HT-29 (cell line): ENCODE results near the gene BAG5. TPM values are rescaled to one million over a fixed set of nuclear protein-coding genes. Genes with fewer than 3 reads are reported as not detected.
A peak's percentile ranks its signal among the peaks of the same experiment; 100 is the strongest.
"Not testable (repeated sequence)": the region's sequence is repeated elsewhere in the genome, so short reads cannot be mapped to it uniquely, and the experiment has no call there.

ENCODE experiments used
- DNase-seq: peaks from one replicate; pipeline ENCODE4 v3.0.0-alpha.2; 2015; ENCODE audit warnings: low spot score
- total RNA-seq: library from RNA; depleted of rRNA; stranded (reverse); fragments of >200 nt; shearing (Covaris generic); gene quantifications from 2 replicates; pipeline ENCODE4 v1.2.3, GENCODE V29; 2014; rRNA removed

BAG5 gene, protein sequence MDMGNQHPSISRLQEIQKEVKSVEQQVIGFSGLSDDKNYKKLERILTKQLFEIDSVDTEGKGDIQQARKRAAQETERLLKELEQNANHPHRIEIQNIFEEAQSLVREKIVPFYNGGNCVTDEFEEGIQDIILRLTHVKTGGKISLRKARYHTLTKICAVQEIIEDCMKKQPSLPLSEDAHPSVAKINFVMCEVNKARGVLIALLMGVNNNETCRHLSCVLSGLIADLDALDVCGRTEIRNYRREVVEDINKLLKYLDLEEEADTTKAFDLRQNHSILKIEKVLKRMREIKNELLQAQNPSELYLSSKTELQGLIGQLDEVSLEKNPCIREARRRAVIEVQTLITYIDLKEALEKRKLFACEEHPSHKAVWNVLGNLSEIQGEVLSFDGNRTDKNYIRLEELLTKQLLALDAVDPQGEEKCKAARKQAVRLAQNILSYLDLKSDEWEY
- total RNA-seq, result 11.7 and 12.1 TPM in 2 replicates

DNA sequence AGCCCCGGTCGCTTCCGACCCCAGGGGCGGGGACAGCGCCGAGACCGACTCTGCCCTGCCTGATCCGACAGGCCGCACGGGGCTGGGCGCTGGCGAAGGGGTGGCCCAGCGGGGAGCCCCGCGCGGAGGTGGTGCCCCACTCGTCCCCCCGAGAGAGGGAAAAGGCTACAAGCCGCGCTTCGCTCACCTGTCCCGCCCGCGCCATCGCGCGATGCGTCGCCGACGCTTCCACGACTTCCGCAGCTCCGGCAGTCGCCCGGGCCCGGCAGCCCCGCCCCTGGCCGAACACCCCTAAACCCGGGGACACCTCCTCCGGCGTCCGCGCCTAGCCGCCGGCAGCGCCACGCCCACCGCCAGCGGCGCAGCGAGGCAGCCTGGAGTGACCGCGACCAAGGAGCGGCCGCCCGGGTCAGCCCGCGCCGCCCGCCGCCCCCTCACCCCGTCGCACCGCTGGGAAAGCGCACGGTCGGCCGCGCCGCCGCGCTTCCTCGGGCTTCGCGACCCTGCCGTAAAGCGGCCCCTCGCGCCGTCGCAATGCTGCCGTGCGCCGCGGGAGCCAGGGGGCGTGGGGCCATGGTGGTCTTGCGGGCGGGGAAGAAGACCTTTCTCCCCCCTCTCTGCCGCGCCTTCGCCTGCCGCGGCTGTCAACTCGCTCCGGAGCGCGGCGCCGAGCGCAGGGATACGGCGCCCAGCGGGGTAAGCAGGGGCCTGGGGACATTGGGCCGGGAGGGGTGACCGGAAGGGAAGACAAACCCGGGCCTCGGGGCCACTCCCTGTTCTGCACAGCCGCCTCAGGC, at the start of gene BAG5, which contains the start of gene COA8:
BAG5 (minus strand) TSS at position 229 of the 797 bp plus-strand sequence. CDS start 1,493 bp downstream, outside the sequence.
COA8 (plus strand) TSS at position 532 of the 797 bp plus-strand sequence; CDS start at position 574, 42 bp downstream.
- DNase-seq, result peak; percentile 76

DNA sequence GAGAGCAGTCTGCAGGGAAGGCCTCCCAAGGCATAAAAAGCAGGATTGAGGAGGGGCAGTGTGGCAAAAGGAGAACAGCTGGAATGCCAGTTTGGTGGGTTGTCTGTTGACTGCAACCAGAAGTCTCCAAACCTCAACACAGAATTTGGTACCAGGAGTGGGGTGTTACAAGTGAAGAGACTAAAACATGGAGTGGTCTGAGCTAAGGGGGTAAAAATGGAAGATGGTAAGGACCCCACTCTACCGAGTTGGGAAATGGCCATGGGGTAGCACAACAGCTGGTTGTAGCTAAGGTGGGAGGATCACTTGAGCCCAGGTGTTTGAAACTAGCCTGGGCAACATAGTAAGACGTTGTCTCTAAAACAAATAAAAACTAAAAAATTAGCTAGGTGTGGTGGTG, 48.8 kb upstream of the BAG5 start:
- DNase-seq, result no peak

DNA sequence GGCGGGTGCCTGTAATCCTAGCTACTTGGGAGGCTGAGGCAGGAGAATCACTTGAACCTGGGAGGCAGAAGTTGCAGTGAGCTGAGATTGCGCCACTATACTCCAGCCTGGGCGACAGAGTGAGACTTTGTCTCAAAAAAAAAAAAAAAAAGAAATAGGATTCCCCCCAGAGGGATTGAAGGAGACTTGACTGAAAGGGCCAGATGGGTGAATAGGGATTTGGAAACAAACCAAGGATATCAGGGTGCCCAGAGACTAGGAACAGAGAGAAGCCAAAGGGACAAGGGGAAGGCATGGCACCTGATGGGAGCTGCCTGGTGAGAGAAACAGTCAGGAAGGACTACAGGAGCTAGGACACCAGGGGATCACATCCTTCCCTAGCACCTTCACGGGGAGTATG, 46.6 kb upstream of the BAG5 start:
- not testable (repeated sequence) for DNase-seq

DNA sequence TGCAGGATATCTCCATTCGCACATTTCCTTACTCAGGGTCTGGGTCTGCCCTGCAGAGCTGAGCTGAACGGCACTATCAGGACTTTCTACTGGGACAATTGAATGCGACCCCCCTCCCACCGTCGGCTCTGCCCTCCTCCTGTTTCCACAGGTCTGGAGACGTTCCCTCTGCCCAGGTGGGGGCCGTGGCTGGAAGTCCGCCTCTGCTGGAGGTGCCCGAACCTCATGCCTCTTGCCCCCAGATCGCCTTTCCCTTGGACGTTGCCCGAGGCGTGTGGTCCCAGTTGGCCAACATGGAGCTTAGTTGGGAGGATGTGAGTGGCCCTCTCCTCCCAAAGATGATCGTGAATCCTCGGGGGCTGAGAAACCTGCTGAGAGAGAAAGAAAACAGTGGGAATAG, 45.4 kb upstream of the BAG5 start:
- no peak for DNase-seq

DNA sequence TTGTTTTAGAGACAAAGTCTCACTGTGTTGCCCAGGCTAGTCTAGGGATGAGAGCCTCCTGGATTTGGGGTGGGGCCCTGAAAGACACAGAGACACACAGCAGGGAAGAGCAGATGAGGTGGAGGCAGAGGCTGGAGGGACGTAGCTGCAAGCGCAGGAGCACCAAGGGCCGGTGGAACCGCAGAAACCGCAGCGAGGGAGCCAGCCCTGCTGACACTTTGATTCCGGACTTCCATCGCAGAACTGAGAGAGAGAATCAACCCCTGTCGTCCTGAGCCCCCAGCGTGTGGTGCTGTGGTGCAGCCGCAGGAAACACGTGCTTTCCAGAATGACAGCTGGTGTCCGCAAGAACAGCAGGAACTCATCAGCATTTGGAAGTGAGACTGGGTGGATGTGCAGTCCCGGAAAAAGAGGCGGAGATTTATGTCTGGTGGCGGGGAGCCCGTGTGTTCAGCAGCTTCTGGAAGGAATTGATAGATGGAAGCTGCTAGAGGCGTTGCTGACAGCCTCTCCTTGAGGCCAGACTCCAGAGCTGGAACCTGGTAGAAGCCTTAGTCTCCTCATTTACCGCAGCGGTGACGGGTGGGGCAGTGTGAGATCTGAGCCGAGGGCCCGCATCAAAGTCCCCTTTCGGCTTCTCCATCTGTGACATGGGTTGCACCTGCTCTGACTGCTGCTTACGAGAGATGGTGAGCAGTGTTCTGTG, 44.7 kb upstream of the BAG5 start:
- DNase-seq, result peak; percentile 32

DNA sequence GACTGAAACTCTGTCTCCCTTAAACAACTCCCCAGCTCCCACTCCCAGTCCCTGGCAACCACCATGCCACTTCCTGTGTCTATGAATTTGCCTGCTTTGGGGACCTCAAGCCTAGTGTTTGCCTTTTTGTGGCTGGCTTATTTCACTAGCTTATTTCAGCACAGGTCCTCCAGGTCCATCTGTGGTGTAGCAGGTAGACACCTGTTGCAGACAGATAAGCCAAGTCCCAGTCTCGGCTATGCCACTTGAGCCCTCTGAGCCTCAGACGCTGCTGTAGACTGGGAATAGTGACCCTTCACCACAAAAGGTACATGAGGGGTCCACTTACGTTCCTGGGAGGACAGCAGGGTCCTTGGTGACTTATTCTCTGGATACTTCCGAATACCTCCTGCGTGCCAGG, 42.2 kb upstream of the BAG5 start:
- DNase-seq, result no peak

DNA sequence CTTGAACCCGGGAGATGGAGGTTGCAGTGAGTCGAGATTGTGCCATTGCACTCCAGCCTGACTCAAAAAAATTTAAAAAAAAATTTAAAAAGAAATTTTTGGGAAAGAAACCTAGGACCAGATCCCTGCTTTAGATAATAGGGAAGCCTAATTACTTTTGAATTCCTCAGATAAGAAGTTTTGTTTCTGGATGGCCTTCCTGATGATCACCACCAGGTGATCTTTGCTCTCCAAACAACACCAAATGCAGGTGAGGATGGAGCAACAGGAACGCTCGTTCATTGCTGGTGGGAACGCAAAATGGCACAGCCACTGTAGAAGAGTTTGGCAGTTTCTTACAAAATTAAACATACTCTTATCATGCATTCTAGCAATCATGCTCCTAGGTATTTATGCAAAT, 38.0 kb upstream of the BAG5 start:
- DNase-seq, result no peak

DNA sequence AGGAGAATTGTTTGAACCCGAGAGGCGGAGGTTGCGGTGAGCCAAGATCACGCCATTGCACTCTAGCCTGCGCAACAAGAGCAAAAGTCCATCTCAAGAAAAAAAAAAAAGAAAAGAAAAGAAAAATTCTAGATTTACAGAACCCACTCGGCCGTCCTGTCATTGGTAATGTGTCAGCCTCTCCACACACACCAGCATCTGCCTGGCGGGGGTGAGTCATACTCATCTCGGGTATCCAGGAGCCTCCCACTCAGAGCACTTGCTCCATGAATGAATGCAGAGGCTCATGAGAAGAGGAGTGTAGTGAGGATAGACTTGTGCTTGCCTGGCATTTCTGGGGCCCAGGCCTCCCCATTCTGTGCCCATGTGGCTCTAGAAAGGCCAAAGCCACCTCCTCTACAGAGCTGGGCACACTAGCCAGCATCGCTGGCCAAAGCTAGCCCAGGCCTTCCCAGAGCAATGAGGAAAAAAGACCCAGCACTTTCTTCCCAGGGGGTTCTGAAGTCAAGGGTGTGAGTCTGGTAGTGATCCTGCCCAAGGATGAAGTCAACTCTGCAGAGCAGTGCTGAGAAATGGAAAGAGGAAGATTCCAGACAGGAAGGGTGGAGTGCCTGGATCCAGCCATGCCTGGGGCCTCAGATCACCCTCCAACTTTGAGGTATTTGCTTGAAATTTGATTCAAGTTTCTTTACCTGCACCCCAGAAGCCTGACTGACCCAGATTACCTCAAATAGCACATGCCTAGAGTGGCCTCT, 35.3 kb upstream of the BAG5 start:
- DNase-seq, result no peak

DNA sequence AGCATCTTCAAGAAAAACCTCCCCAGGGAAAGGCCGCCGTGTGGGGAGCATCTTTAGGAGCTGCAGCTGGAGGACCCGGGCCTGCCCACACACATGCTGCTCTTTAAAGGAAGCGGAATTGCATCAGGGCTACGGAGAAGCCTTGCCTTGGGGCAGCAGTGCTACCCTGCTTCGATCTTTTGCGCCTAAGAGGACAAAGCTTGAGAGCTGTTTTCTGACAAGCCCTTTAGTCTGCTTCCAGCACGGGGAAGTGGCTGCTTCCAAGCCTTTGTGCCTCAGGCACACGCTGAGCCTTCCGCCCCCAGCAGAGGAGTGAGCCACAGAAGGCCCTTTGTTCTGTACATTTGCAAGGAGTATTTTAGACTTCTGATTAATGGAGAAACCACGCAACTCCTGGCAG, 31.8 kb upstream of the BAG5 start:
- DNase-seq, result no peak

DNA sequence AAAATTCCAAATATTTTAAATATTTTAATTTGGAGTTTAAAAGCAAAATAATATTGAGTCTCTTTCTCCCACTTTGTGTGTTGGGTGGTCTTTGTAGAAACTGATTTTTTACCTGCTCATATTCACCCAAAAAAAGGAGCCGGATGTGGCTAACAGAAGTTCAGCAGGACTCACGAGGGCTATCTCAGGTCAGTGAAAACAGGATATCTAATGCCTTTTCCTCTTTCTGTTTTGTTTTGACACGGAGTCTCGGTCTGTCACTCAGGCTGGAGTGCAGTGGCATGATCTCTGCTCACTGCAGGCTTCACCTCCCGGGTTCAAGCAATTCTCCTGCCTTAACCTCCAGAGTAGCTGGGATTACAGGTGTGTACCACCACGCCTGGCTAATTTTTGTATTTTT, 31.1 kb upstream of the BAG5 start:
- DNase-seq, result no peak

DNA sequence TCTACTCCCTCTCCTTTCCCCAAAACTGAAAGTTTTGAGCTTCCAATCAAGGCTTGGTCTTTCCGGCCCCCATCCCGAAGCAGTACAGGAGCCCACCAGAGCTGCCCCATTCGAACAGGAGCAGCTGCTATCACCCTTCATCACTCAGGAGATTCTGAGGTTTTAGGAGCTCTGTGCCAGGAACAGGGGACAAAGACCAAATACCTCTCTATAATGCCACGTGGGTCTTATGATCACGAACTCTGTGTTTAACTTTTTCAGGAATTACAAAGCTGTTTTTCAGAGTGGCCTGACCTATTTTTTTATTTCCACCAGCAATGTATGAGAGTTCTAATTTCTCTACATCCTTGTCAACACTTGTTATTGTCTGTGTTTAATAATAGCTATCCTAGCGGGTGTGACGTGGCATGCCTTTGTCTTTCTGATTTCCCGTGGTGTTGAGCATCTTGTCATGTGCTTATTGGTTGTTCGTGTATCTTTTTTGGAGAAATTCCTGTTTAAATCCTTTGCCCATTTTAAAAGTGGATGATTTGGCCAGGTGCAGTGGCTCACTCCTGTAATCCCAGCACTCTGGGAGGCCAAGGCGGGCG, 22.0 kb upstream of the BAG5 start:
- DNase-seq, result no peak

DNA sequence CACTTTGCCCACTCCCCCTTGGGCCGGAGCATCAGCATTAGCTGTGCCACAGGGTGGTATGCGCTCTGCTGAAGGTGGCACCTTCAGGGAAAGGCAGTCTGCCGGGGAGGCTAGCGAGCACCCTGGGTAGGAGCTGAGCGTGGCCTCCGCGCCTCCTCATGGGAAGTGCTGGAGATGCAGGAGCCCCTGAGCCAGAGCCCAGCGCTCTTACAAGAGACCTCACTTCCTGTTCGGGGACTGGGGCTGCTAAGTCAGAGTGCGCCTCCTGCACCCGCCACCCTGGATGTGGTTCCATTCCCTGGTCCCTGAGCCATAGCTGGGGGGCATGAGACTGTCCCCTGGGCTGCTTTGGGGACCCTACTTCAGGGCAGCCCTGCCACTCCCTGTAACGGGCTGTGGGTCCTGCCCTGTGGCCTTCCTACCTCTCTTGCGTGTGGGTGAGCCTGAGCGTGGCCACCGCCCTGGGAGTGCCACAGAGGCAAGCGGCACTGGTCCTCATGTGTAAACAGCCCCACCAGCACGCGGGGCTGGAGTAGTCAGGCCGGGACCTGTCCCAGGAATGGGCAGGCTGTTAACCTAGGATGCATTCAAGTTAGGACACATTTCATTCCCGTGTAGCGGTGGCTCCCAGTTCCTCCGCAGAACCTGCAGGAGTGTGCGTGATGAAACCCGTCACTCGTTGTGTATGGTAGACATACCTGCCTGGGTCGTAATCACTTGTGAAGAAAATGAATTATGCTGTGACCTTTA, 19.7 kb upstream of the BAG5 start:
- DNase-seq, result no peak

DNA sequence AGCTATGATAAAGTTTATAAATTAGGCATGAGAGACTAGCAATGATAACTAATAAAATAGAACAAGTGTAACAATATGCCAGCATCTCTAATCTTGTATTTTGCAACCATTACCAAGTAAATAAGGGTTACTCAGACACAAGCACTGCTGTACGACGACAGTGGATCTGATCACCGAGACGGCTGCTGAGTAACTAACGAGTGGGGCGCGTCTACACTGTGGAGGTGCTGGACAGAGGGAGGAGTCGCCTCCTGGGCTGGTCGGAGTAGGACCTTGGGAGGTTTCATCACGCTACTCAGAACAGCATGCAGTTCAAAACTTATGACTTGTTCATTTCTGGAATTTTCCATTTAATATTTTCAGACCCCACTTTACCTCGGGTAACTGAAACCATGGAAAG, 18.7 kb upstream of the BAG5 start:
- no peak for DNase-seq

DNA sequence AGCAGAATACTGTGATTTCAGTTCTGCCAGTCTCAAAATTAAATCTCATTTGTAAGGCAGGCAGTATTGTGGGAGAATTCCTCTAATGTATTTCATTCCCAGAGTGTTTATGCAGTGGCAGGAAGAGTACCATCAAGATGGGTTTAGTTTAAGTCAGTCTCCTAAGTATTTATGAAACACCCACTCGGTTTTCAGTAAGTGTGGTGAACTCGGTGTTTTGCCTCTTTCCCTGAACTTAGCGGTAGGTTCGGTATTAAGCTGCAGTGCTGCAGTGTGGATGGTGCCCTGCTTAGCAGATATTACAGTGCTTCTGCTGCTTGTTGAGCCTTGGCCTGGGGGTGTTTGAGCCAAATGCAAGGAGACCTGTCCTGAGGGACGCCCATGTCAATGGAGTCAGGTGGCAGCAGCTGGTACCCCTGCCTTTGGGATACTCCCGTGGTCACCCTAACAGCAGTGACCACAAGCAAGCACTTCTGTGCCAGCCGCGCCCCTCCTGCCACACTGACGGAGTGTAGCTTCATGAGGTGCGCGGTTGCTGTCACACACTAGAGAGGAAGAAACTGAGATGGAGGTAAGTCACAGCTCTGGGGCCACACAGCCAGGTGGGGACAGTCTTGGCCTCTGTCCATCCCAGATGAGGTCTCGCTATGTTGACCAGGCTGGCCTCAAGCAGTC, 16.1 kb upstream of the BAG5 start:
- DNase-seq, result no peak

DNA sequence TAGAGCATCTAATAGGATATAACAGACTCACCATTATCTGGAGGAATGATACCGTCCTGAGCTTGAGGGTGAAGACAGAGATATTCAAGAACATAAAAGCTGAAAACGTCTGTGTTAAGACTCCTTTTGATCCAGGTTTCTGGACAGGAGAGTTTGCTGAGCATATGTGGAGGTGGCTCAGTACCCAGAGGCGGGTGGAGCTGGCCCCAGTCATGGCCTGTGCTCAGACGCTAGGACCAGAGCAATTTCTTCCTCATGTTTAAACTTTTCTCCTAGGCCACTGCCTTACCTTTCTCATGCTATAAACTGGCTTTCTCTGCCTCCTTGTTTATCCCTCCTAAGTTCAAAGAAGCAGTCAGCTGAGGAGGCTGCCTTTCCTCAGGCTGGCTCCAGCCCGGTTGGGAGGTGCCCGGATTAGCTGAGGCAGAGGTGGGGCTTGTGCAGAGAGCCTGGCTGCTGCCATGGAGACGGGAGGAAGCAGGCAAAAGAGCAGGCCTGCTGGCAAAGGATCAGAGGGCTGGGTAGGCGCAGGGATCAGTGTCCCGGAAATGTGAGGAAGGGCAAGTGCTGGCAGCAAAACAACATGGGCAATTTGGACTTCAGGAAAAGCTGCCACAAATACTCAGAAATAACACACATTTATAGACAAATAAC, 14.0 kb upstream of the BAG5 start:
- DNase-seq, result peak; percentile 92

DNA sequence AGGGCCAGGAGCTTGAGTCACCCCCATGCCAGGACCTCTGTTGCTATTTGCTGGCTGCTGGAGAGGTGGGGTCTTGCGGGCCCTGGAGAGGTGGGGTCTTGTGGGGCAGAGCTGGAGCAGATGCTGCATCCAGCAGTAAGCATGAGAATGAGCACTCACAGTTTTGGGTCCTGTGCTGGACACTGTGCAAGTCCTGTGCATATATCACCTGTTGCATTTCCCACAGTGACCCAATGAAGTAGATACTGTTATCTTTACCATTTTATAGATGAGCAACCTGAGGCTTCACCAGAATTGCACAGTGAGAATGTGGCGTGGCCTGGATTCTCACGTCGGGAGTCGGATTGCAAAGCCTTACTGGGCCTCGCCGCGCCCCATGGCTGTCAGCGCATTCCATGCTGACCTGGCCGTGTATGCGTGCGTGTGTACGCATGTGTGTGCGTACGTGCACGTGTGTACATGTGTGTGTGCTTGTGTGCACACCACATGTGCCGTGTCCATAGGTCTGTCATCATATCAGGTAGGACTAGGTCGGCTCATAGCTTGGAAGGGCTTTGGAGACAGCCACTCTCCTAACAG, 12.3 kb upstream of the BAG5 start:
- no peak for DNase-seq

DNA sequence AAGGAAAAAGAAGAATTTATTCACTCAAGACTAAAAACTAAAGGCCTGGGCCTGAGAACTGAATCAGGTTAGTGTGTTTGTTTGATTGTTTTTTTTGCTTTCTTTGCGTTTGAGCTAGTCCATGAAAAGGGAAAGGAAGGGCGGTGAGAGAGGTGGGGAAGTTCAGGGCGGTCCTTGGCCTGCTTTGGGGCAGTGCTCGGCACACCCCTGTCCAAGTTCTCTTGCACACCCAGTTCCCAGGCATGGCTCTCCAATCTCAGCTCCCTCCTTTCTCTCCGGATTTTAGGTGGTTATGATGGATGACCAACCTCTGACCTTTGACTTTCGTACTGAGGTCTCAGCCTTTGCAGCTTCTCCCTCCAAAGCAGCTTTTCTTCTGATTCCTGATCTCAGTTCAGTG, 11.6 kb upstream of the BAG5 start:
- DNase-seq, result no peak

DNA sequence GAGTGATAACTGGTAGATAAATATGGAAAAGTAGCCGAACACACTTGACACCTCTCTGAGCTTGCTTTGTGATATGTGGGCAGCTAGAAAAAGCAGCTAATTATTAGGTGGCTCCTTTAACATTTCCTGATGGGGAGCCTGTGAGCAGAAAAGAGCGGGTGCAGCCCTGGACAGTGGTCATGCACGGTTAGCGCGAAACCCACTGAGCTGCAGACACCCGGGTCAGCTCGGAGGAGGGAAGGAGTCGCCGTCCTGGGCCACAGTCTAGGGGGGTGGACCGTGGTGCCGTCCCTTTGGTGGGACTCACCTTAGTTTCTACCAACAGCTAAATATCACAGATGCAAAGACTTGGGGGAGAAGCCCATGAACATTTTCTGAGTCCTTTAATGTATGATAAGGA, 7.0 kb upstream of the BAG5 start:
- DNase-seq, result no peak

DNA sequence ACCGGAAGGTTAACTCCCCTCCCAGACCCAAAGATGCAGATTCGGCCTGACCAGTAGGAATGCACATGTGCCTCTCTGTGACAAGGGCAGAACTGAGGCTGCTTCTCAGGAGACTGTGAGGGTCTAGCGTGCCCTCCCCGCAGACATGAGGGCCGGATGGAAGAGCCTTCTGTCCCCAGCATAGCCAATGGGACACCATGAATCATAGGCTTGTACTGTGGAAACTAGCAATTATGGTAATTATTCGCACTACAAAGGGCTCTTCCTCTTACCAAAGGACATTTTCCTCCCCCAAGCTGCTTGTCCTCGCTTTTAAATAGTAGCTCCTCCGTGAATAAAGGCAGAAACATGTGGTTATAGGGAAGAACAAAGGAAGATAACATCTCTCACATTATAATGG, 6.5 kb upstream of the BAG5 start:
- DNase-seq, result no peak
